NCI-H526 (cell line): ENCODE measurements around the gene ACVR1B.
"Not testable (repeated sequence)": the region's sequence is repeated elsewhere in the genome, so short reads cannot be mapped to it uniquely, and the experiment has no call there.

Source experiments
- DNase-seq, 2 experiments: peaks; one replicate each; lab custom pipeline; 2025; lab: John Stamatoyannopoulos, UW

ACVR1B gene

GRCh38 chr12:51970904-51971646 is 19.6 kb downstream of the ACVR1B start:
- DNase-seq = peak; percentile 65 to 73

DNA sequence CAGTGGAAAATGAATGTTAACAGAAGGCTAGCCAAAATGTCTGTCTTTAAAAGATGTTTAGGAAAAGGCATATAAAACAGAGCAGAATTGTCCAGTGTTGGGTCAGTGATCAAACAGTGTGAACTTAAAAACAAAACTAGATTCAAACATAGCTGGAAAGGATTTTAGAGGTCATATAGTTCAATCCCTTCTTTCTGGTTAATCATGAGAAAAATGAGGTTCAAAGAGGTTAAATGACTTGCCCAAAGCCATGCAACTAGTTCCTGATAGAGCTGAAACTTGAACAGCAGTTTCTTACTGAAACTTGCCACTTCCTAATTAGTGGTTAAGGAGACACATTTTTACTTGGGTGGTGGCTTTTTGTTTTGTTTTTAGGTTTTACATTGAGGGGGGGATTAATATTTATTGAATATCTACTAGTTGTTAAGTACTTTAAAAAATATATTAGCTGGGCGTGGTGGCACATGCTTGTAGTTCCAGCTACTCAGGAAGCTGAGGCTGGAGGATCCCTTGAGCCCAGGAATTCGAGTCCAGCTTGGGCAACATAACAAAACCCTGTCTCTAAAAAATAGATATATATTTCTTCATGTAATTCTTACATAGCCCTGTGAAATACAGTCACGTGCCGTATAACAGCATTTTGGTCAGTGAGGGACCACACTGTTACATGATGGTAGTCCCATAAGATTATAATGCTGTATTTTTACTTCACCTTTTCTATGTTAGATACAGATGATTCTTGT is 20.4 kb downstream of the ACVR1B start:
- no peak for DNase-seq

DNA sequence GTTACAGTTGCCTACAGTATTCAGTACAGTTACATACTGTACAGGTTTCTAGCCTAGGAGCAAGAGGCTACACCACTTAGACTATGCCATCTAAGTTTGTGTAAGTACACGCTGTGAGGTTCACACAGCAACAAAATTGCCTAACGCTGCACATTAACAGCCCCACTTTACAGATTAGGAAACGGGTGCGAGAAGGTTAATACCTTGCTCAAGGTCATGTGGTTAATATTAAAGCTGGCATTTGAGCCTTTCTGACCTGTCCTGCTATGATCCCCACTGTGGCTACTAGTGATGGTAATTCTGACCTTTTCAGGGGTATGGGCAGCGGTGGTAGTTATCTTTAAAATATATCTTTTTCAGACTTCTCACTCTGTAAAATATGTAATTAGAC is 20.9 kb downstream of the ACVR1B start:
- no peak for DNase-seq

GRCh38 chr12:51972849-51973273 is 21.4 kb downstream of the ACVR1B start:
- DNase-seq = no peak

- DNase-seq = no peak
Measured at GRCh38 chr12:51973560-51973959, 22.1 kb downstream of the ACVR1B start.

- DNase-seq = no peak
Measured at GRCh38 chr12:51974646-51975045, 23.1 kb downstream of the ACVR1B start.

GRCh38 chr12:51975196-51975595 is 23.7 kb downstream of the ACVR1B start:
- no peak for DNase-seq

DNA sequence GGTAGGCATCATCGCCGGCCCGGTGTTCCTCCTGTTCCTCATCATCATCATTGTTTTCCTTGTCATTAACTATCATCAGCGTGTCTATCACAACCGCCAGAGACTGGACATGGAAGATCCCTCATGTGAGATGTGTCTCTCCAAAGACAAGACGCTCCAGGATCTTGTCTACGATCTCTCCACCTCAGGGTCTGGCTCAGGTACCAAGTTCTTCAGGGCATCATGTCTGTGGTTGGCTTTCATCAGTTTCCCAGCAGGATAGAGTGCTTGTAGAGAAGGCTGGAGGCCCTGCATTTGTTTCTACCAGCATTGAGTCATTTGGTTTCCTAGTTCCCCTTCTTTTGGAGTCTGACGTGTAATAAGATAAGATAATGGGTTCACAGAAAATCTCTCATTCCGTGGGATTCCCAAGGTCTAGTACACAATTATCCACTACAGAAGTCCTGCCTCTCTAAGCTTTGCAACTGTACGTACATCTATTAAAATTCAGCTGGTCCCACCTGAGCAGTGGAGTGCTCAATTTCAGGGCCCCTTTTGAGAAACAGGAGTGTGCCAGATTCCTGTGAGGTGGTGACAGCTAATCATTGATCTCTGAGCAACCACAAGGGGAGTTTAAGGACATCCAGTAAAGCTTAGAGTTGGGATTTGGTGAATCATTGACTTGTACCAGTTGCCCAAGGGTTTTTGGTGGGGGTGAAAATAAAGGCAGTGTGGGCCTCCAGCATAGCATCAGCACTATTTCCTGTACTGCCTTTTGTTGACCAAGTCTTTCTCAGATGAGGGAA is 25.1 kb downstream of the ACVR1B start:
- no peak for DNase-seq

GRCh38 chr12:51977320-51977753 is 25.8 kb downstream of the ACVR1B start:
- DNase-seq = no peak

DNA sequence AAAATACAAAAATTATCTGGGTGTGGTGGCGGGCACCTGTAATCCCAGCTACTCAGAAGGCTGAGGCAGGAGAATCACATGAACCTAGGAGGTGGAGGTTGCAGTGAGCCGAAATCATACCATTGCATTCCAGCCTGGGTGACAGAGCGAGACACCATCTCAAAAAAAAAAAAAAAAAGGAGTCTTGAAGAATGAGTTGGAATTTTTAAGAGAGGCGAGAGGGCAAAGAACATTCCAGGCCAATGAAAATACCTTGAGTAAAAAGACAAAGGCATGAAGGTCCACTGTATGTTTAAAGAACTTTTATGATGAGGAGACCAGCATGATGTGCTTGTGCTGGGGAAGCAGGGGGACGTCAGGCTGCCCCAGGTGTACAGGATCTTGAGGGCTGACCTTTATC is 27.8 kb downstream of the ACVR1B start:
- DNase-seq = not testable (repeated sequence)

DNA sequence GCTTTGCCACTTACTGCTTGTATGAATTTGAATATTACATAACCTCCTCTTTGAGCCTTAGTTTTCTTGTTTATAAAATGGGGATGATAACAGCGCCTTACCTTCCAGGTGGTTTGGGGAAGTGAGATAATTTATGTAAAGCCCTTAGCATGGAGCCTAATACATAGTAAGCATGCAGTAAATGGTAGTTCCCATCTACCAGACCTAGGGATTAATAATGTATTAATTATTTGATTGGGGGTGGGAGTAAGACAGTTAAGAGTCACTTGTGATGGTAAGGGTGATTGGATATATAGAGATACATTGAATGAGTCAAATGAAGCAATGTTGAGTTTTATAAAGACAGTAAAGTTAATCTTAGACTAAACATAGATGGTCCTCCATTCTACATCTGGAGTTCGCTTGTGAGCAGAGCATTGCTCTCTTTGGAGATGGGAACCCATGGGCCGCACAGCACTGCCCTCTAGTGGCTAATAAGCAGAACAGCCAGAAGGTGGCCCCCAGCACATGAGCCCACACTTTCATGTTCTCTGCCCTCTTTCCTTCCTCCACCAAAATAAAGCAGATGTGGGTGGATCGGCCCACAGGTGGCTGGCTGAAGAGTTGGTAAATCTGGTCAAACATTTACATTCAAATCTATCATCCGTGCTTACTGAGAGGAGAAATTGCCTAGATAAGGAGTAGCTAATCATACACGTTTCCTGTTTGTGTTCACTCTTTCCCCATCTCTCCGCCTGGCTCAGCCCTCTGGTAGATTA is 28.7 kb downstream of the ACVR1B start:
- peak; percentile 29 to 58 for DNase-seq

- DNase-seq = no peak
Measured at GRCh38 chr12:51980809-51981127, 29.3 kb downstream of the ACVR1B start.

GRCh38 chr12:51984657-51985056 is 33.2 kb downstream of the ACVR1B start:
- no peak for DNase-seq

- DNase-seq = no peak
Measured at GRCh38 chr12:51985154-51985835, 33.8 kb downstream of the ACVR1B start.

DNA sequence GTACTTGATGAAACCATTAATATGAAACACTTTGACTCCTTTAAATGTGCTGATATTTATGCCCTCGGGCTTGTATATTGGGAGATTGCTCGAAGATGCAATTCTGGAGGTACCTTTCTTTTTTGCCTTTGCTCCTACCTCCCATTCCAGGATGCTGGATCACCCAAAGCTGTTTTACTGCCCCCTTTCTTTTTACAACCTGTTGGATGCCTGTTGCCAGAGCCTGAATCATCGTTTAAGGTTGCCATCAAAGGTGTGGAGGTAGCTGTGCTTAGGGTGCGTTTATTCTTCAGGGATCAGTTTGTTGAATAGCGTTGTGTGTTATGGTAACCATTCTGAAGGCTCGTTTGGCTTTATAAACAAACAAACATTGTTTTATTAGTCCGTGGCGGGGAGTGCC is 35.3 kb downstream of the ACVR1B start:
- no peak for DNase-seq

GRCh38 chr12:51992246-51992645 is 40.7 kb downstream of the ACVR1B start:
- DNase-seq = no peak

- DNase-seq = no peak
Measured at GRCh38 chr12:51994539-51994820, 43.0 kb downstream of the ACVR1B start.

DNA sequence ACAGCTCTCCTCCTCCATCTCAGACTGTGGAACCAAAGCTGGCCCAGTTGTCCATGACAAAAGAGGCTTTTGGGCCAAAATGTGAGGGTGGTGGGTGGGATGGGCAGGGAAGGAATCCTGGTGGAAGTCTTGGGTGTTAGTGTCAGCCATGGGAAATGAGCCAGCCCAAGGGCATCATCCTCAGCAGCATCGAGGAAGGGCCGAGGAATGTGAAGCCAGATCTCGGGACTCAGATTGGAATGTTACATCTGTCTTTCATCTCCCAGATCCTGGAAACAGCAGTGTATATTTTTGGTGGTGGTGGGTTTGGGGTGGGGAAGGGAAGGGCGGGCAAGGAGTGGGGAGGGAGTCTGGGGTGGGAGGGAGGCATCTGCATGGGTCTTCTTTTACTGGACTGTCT is 43.5 kb downstream of the ACVR1B start:
- no peak for DNase-seq

- no peak for DNase-seq
Measured at GRCh38 chr12:51997136-51997535, 45.6 kb downstream of the ACVR1B start.

- no peak for DNase-seq
Measured at GRCh38 chr12:52003016-52003550, 51.6 kb downstream of the ACVR1B start.

- DNase-seq = no peak
Measured at GRCh38 chr12:52003591-52003990, 52.1 kb downstream of the ACVR1B start.
